ENCODE data around the gene IFNE. TPM values are rescaled to one million over a fixed set of nuclear protein-coding genes. Genes with fewer than 3 reads are reported as not detected.

Gene IFNE
- polyA plus RNA-seq, 1 of the 3 experiments (the other 2 are of a cell fraction), result 0.05 TPM

DNA sequence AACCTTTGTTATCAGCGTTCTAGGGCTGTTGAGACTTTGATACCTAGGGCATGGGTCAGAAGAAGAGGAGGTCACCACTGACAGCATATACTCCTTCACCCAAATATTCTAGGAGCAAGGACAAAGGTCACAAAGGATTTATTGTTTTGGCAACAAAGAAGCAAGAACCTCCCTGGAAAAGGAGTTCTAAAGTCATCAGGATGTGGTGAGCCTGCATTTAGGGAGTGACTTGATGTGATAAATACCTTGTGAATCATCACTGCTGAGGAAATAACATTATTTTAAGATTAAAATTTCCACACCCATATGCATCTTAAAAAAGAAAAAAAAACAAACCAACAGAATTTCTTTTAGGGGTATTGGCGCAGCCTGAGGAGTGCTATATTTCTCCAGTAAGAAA is 28.0 kb downstream of the IFNE start (continued):
- TF ChIP-seq, protein P1, sequence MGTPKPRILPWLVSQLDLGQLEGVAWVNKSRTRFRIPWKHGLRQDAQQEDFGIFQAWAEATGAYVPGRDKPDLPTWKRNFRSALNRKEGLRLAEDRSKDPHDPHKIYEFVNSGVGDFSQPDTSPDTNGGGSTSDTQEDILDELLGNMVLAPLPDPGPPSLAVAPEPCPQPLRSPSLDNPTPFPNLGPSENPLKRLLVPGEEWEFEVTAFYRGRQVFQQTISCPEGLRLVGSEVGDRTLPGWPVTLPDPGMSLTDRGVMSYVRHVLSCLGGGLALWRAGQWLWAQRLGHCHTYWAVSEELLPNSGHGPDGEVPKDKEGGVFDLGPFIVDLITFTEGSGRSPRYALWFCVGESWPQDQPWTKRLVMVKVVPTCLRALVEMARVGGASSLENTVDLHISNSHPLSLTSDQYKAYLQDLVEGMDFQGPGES (IDR thresholded peaks at IDR 0.05; ENCODE audit: low read depth, low read length), result no peak
- no peak for TF ChIP-seq GATA2 (CRISPR knock-in tag; IDR thresholded peaks at IDR 0.05)
- TF ChIP-seq POLR2AphosphoS5 (IDR thresholded peaks at IDR 0.05; ENCODE audit: low read depth, low read length), result no peak
- no peak for TF ChIP-seq MEF2A (IDR thresholded peaks at IDR 0.05; ENCODE audit: borderline replicate concordance, low read depth)
- TF ChIP-seq FOXJ3 (CRISPR knock-in tag; IDR thresholded peaks at IDR 0.05), result no peak
- TF ChIP-seq USF1 (IDR thresholded peaks at IDR 0.05; ENCODE audit: borderline replicate concordance, low read depth), result no peak
- no peak for TF ChIP-seq EP300 (IDR thresholded peaks at IDR 0.05; ENCODE audit: borderline replicate concordance in 1 of 2, low read depth in 1 of 2, low read length in 1 of 2)
- no peak for TF ChIP-seq RFX5 (IDR thresholded peaks at IDR 0.05; ENCODE audit: low read length)
- TF ChIP-seq, protein P2, sequence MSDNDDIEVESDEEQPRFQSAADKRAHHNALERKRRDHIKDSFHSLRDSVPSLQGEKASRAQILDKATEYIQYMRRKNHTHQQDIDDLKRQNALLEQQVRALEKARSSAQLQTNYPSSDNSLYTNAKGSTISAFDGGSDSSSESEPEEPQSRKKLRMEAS (IDR thresholded peaks at IDR 0.05; ENCODE audit: low read depth), result no peak
- TF ChIP-seq, protein P3, sequence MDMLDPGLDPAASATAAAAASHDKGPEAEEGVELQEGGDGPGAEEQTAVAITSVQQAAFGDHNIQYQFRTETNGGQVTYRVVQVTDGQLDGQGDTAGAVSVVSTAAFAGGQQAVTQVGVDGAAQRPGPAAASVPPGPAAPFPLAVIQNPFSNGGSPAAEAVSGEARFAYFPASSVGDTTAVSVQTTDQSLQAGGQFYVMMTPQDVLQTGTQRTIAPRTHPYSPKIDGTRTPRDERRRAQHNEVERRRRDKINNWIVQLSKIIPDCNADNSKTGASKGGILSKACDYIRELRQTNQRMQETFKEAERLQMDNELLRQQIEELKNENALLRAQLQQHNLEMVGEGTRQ (IDR thresholded peaks at IDR 0.05; ENCODE audit: borderline replicate concordance, low read depth, low read length), result no peak

DNA sequence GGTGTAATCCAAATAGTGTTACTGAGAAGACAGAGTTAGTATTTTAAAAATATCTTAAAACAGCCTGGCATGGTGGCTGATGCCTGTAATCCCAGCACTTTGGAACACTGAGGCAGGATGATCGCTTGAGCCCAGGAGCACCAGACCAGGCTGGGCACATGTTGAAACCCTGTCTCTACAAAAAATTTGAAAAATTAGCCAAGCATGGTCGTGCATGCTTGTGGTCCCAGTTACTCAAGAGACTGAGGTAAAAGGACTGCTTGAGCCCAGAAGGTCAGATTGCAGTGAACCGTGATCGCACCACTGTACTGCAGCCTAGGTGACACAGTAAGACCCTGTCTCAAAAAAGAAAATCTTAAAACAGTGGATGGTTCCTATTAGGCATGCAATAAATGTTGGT is 29.4 kb downstream of the IFNE start:
- DNase-seq, result no peak
- H3K36me3 ChIP-seq (replicated peaks in 1 of 2; ENCODE audit: control insufficient read depth in 1 of 2, insufficient read depth in 2 of 2, low read length in 1 of 2), result no peaks in the 10 kb centered on the region
- CTCF ChIA-PET, result interaction anchor here (1.3 kb wide), 1 partner anchor 18 kb away, joined by 3 read pairs; no protein-coding TSS in a partner anchor

More for the DNA sequence above, 29.4 kb downstream of the IFNE start:
- H3K9ac ChIP-seq, result no peak overlapping the region
- no peaks in the 10 kb centered on the region for H3K9me3 ChIP-seq
- H3K79me2 ChIP-seq (ENCODE audit: insufficient read depth), result no peaks in the 10 kb centered on the region
- H2AFZ ChIP-seq (ENCODE audit: low read depth), result no peak overlapping the region
- H3K4me2 ChIP-seq, result no peak overlapping the region
- no peaks in the 10 kb centered on the region; the same call in none of the 2 replicates for H3K27me3 ChIP-seq (ENCODE audit: insufficient read depth)
- POLR2A ChIA-PET, result no interaction called here
- WGBS (ENCODE audit: low lambda C conversion rate), result 28% methylated on average over 4 of the region's 4 CpGs
- no peak overlapping the region for H3K27ac ChIP-seq (ENCODE audit: low read depth in 2 of 2, low read length in 1 of 2)
- no peak for TF ChIP-seq EP300 (IDR thresholded peaks at IDR 0.05; ENCODE audit: borderline replicate concordance in 1 of 2, low read depth in 1 of 2, low read length in 1 of 2)
- TF ChIP-seq FOXM1 (IDR thresholded peaks at IDR 0.05; ENCODE audit: low read depth), result no peak
- TF ChIP-seq TEAD4 (IDR thresholded peaks at IDR 0.05; ENCODE audit: borderline replicate concordance, insufficient read depth), result no peak
- no peak for TF ChIP-seq CHD2 (IDR thresholded peaks at IDR 0.05; ENCODE audit: low read length, partially characterized antibody)
- TF ChIP-seq EZH2phosphoT487 (IDR thresholded peaks at IDR 0.05; ENCODE audit: borderline replicate concordance, low read depth), result no peak
- no peak for TF ChIP-seq NFIC (IDR thresholded peaks at IDR 0.05; ENCODE audit: borderline replicate concordance)
- TF ChIP-seq SIN3A (IDR thresholded peaks at IDR 0.05; ENCODE audit: borderline replicate concordance, low read depth, low read length), result no peak
- no peak for TF ChIP-seq RFX5 (IDR thresholded peaks at IDR 0.05; ENCODE audit: low read length)
- TF ChIP-seq, protein P2 (IDR thresholded peaks at IDR 0.05; ENCODE audit: low read depth), result no peak
- TF ChIP-seq CTCF (IDR thresholded peaks at IDR 0.05), result no peak
- TF ChIP-seq YY1 (IDR thresholded peaks at IDR 0.05; ENCODE audit: low read depth), result no peak
- no peak for TF ChIP-seq NRF1 (IDR thresholded peaks at IDR 0.05; ENCODE audit: low read depth, low read length)
- no peak for TF ChIP-seq RXRA (IDR thresholded peaks at IDR 0.05; ENCODE audit: borderline replicate concordance, low read depth)
- no peak for TF ChIP-seq USF1 (IDR thresholded peaks at IDR 0.05; ENCODE audit: borderline replicate concordance, low read depth)
- no peak for TF ChIP-seq POLR2AphosphoS5 (IDR thresholded peaks at IDR 0.05; ENCODE audit: low read depth, low read length)
- no peak for TF ChIP-seq TCF12 (IDR thresholded peaks at IDR 0.05)
- no peak for TF ChIP-seq GATA2 (CRISPR knock-in tag; IDR thresholded peaks at IDR 0.05)
- TF ChIP-seq TAF1 (IDR thresholded peaks at IDR 0.05; ENCODE audit: borderline replicate concordance, low read depth, low read length), result no peak
- no peak overlapping the region for H3K4me3 ChIP-seq (ENCODE audit: low read depth in 2 of 2, low read length in 1 of 2)
- H4K20me1 ChIP-seq (ENCODE audit: insufficient read depth), result no peaks in the 10 kb centered on the region
- H3K4me1 ChIP-seq (ENCODE audit: control insufficient read depth in 1 of 2, insufficient read depth in 2 of 2, low read depth in 1 of 2, low read length in 1 of 2), result no peaks in the 10 kb centered on the region
- no peaks in the 10 kb centered on the region for H3K9me2 ChIP-seq
- no peaks in the 10 kb centered on the region for H3F3A ChIP-seq (replicated peaks; ENCODE audit: insufficient read depth)

Measured in SK-N-SH (cell line).